Measurements from ENCODE around the gene ZCCHC9.

DNA sequence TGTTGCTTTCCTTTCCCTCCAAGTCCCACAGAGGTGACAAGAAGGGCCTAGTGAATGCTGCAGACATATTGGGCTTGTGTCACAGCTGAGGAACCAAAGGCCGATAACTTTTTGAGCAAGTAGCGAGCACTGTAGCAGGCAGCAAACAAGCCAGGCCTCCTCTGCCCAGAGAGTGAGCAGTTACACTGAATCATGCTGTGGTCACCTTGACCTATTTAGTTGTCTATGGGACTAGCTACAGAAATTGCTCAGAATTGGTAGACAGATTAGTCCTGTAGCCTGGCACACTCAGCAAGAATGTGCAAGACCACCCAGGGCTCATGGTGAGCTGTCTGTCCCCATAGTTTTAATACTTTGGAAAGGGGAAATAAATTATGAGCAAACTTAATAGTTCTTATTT lies 25.2 kb downstream of the ZCCHC9 start:
- TF ChIP-seq, protein P1, sequence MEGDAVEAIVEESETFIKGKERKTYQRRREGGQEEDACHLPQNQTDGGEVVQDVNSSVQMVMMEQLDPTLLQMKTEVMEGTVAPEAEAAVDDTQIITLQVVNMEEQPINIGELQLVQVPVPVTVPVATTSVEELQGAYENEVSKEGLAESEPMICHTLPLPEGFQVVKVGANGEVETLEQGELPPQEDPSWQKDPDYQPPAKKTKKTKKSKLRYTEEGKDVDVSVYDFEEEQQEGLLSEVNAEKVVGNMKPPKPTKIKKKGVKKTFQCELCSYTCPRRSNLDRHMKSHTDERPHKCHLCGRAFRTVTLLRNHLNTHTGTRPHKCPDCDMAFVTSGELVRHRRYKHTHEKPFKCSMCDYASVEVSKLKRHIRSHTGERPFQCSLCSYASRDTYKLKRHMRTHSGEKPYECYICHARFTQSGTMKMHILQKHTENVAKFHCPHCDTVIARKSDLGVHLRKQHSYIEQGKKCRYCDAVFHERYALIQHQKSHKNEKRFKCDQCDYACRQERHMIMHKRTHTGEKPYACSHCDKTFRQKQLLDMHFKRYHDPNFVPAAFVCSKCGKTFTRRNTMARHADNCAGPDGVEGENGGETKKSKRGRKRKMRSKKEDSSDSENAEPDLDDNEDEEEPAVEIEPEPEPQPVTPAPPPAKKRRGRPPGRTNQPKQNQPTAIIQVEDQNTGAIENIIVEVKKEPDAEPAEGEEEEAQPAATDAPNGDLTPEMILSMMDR (IDR thresholded peaks at IDR 0.05) = no peak
- no peak for TF ChIP-seq POLR2A (IDR thresholded peaks at IDR 0.05)

Measured in prostate gland (tissue), 2 donors.